Endodermal cell (in vitro differentiated cells): ENCODE measurements around the gene NPFFR2. TPM values are rescaled to one million over a fixed set of nuclear protein-coding genes. Genes with fewer than 3 reads are reported as not detected.

Source experiments
- DNase-seq: peaks from one replicate; pipeline ENCODE4 v3.0.0-alpha.2; 2017
- H3K27ac ChIP-seq: 2 replicates; pipeline ENCODE4 v1.5.1; 2013; ENCODE audit warnings: mild to moderate bottlenecking, low read depth, low read length, moderate library complexity
- H3K27me3 ChIP-seq: 2 replicates; pipeline ENCODE4 v1.6.1; 2013; ENCODE audit warnings: mild to moderate bottlenecking, low read length, moderate library complexity; ENCODE audit not compliant: insufficient read depth, control insufficient read depth, poor library complexity, severe bottlenecking
- H3K36me3 ChIP-seq: 2 replicates; pipeline ENCODE4 v1.7.0; 2013; ENCODE audit warnings: mild to moderate bottlenecking, low read length, moderate library complexity; ENCODE audit not compliant: control insufficient read depth, insufficient read depth
- H3K4me1 ChIP-seq: one replicate; pipeline ENCODE4 v1.7.0; 2013; ENCODE audit warnings: low read length; ENCODE audit not compliant: control insufficient read depth, insufficient read depth
- H3K4me3 ChIP-seq: 2 replicates; pipeline ENCODE4 v1.5.1; 2013; ENCODE audit warnings: mild to moderate bottlenecking, low read length, moderate library complexity
- H3K9ac ChIP-seq: 2 replicates; pipeline ENCODE4 v1.6.1; 2013; ENCODE audit warnings: mild to moderate bottlenecking, low read length, moderate library complexity; ENCODE audit not compliant: poor library complexity, severe bottlenecking; ENCODE audit errors: extremely low read depth
- H3K9me3 ChIP-seq: 2 replicates; pipeline ENCODE4 v1.6.1; 2013; ENCODE audit warnings: mild to moderate bottlenecking, low read length, moderate library complexity; ENCODE audit not compliant: control insufficient read depth
- H3K27ac Mint-ChIP-seq: 2 replicates; pipeline ENCODE4 v1.8.0; 2020; ENCODE audit warnings: mixed read lengths
- H3K27me3 Mint-ChIP-seq: 2 replicates; pipeline ENCODE4 v1.8.0; 2021; ENCODE audit warnings: mild to moderate bottlenecking, mixed read lengths; ENCODE audit not compliant: insufficient read depth
- H3K36me3 Mint-ChIP-seq: 2 replicates; pipeline ENCODE4 v1.8.0; 2020; ENCODE audit warnings: low read depth, mixed read lengths
- H3K4me1 Mint-ChIP-seq: 2 replicates; pipeline ENCODE4 v1.8.0; 2020; ENCODE audit warnings: mixed read lengths
- H3K4me3 Mint-ChIP-seq: 2 replicates; pipeline ENCODE4 v1.8.0; 2020; ENCODE audit warnings: mild to moderate bottlenecking, moderate library complexity, mixed read lengths
- H3K9me3 Mint-ChIP-seq: 2 replicates; pipeline ENCODE4 v1.8.0; 2020; ENCODE audit warnings: mild to moderate bottlenecking, mixed read lengths
- WGBS, 2 experiments: methylation state at CpG; one replicate each; pipeline versions ENCODE4 v1.1.5 to v1.1.7; 2013; ENCODE audit warnings: missing lambda C conversion rate in 2 of 2, mixed read lengths in 1 of 2; ENCODE audit not compliant: insufficient coverage in 1 of 2, insufficient read length in 1 of 2; 5-methylcytosine and 5-hydroxymethylcytosine counted together
- total RNA-seq, 2 donors: library from RNA; stranded (reverse); fragmentation: NEBNext Ultra II Directional in 1 of 2; extraction: Animal tissue kit (Norgen Biotek cat#: 25700) in 1 of 2; gene quantifications; 2 replicates in 1 of 2; 3 replicates in 1 of 2; pipeline ENCODE4 v1.2.1, GENCODE V29; 2021
- TF ChIP-seq, protein P1 (sequence below): fragments of 200-600 bp; sonication (generic); conservative IDR thresholded peaks from 2 replicates; pipeline ENCODE4 v1.5.0; 2021; ENCODE audit warnings: antibody characterized with exemption, mild to moderate bottlenecking

Gene NPFFR2
- total RNA-seq, 2 donors from 2014 or later = 0.29 to 1.5 TPM

DNA sequence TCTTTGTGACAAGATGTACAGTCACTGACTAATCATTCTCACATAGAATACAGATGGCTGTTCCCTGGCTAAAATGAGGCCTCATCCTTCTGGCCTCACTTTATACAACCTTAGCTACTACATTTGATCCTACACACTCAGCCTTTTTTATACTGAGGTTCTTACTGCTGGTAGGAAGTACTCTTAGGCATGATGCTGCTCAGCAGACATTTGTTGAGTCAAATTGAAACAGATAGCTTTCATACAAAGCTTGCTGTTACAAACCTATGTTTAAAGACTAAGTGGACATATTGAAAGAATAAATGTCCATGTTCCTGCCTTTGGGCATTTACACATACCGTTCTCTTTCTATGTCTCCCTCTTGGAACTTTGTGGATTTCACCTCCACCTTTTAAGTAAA is 154.9 kb downstream of the NPFFR2 start:
- Histone ChIP-seq H3K9me3 (no peaks in the 10 kb centered on the region), H3K4me1 (peaks cover 3% of the 10 kb centered on the region), H3K9ac (no peak overlapping the region), H3K36me3 (no peaks in the 10 kb centered on the region), H3K27me3 (no peaks in the 10 kb centered on the region), H3K27ac (no peak overlapping the region), H3K4me3 (no peak overlapping the region)
- H3K4me3 Mint-ChIP-seq = no peak overlapping the region
- WGBS, 2 experiments = 88 to 90% methylated on average over 1 of the region's 1 CpG
- H3K36me3 Mint-ChIP-seq = no peaks in the 10 kb centered on the region
- H3K9me3 Mint-ChIP-seq = peaks cover 4% of the 10 kb centered on the region
- H3K4me1 Mint-ChIP-seq = peaks cover 20% of the 10 kb centered on the region
- DNase-seq = no peak
- no peak overlapping the region for H3K27ac Mint-ChIP-seq
- H3K27me3 Mint-ChIP-seq = no peaks in the 10 kb centered on the region
- TF ChIP-seq, protein P1, sequence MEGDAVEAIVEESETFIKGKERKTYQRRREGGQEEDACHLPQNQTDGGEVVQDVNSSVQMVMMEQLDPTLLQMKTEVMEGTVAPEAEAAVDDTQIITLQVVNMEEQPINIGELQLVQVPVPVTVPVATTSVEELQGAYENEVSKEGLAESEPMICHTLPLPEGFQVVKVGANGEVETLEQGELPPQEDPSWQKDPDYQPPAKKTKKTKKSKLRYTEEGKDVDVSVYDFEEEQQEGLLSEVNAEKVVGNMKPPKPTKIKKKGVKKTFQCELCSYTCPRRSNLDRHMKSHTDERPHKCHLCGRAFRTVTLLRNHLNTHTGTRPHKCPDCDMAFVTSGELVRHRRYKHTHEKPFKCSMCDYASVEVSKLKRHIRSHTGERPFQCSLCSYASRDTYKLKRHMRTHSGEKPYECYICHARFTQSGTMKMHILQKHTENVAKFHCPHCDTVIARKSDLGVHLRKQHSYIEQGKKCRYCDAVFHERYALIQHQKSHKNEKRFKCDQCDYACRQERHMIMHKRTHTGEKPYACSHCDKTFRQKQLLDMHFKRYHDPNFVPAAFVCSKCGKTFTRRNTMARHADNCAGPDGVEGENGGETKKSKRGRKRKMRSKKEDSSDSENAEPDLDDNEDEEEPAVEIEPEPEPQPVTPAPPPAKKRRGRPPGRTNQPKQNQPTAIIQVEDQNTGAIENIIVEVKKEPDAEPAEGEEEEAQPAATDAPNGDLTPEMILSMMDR = no peak

DNA sequence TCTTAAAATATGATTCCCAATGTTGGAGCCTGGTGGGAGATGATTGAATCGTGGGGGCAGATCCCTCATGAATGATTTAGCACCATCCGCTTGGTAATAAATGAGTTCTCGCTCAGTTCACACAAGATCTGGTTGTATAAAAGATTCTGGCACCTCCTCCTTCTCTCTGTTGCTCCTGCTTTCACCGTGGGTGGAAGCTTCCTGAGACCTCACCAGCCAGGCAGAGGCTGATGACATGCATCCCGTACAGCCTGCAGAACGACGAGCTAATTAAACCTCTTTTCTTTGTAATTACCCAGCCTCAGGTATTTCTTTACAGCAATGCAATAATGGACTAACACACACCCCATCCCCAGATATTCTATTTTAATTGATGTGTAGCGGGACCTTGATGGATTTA is 162.2 kb downstream of the NPFFR2 start:
- Histone ChIP-seq H3K36me3 (no peaks in the 10 kb centered on the region), H3K27me3 (no peaks in the 10 kb centered on the region), H3K4me1 (no peaks in the 10 kb centered on the region), H3K4me3 (no peak overlapping the region), H3K9ac (no peak overlapping the region), H3K9me3 (no peaks in the 10 kb centered on the region), H3K27ac (no peak overlapping the region)
- H3K9me3 Mint-ChIP-seq = peaks cover 9% of the 10 kb centered on the region
- H3K4me3 Mint-ChIP-seq = no peak overlapping the region
- H3K27me3 Mint-ChIP-seq = no peaks in the 10 kb centered on the region
- TF ChIP-seq, protein P1 = no peak
- peaks cover 16% of the 10 kb centered on the region for H3K4me1 Mint-ChIP-seq
- 81 to 91% methylated on average over 4 to 7 of the region's 8 CpGs for WGBS, 2 experiments
- peaks cover 2% of the 10 kb centered on the region for H3K36me3 Mint-ChIP-seq
- DNase-seq = no peak
- H3K27ac Mint-ChIP-seq = no peak overlapping the region

DNA sequence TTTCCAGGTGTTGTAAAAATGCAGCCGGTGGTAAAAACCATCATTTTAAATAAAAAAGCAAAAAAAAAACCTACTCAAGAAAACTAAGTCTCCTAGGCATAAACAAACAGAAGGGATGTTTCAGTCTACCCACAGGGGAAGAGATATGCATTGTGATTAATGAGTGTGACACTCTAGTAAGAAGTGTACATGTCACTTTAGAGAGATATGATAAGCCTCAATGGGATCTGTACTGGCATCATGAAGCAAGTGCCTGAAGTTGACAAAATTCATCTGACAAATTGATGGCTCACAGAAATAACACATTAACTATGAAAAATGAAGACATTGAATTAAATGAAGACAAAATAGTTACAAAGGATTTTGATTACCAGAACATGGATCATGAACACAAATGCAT is 162.7 kb downstream of the NPFFR2 start:
- Histone ChIP-seq H3K9ac (no peak overlapping the region), H3K36me3 (no peaks in the 10 kb centered on the region), H3K4me1 (no peaks in the 10 kb centered on the region), H3K4me3 (no peak overlapping the region), H3K9me3 (no peaks in the 10 kb centered on the region), H3K27me3 (no peaks in the 10 kb centered on the region), H3K27ac (no peak overlapping the region)
- peaks cover 2% of the 10 kb centered on the region for H3K36me3 Mint-ChIP-seq
- no peak for DNase-seq
- H3K4me3 Mint-ChIP-seq = no peak overlapping the region
- H3K9me3 Mint-ChIP-seq = peaks cover 9% of the 10 kb centered on the region
- peaks cover 16% of the 10 kb centered on the region for H3K4me1 Mint-ChIP-seq
- TF ChIP-seq, protein P1 = no peak
- 100% methylated on average over 1 of the region's 1 CpG; no CpG with 5 or more reads in 1 of the 2 experiments for WGBS, 2 experiments
- H3K27me3 Mint-ChIP-seq = no peaks in the 10 kb centered on the region
- H3K27ac Mint-ChIP-seq = no peak overlapping the region

Other genes starting within 250 kb of the NPFFR2 start
- under 1 TPM in 1 of 2 donors, not detected in 1; 0.69 TPM for gene GC, start 247.9 kb upstream of the NPFFR2 start, total RNA-seq